ENCODE results near the gene SOSTDC1.

DNA sequence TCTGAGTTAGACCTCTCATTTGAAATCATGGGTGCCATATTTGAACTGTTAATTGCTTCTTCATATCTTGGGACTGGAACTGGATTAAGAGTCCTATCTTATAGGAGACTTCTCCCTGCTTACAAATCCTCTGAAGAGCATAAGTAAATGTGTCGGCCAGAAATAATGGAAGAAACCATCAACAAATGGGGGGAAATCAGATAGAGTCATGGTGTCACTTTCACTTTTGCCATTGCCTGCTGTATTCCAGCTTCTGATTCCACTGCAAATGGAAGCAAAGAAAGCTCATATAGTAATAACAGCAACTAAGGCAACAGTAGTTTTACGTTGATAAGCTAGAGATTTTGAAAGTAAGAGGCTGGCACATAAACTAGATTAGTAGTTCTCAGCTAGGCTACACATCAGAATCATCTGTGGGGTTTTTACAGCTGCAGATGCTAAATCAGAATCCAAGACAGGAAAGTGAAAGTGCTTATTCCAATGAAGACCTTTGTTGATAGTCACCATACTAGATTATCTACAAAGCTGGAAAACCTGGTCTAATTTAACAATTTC, 31.9 kb downstream of the SOSTDC1 start:
- TF ChIP-seq, protein P1, sequence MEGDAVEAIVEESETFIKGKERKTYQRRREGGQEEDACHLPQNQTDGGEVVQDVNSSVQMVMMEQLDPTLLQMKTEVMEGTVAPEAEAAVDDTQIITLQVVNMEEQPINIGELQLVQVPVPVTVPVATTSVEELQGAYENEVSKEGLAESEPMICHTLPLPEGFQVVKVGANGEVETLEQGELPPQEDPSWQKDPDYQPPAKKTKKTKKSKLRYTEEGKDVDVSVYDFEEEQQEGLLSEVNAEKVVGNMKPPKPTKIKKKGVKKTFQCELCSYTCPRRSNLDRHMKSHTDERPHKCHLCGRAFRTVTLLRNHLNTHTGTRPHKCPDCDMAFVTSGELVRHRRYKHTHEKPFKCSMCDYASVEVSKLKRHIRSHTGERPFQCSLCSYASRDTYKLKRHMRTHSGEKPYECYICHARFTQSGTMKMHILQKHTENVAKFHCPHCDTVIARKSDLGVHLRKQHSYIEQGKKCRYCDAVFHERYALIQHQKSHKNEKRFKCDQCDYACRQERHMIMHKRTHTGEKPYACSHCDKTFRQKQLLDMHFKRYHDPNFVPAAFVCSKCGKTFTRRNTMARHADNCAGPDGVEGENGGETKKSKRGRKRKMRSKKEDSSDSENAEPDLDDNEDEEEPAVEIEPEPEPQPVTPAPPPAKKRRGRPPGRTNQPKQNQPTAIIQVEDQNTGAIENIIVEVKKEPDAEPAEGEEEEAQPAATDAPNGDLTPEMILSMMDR (IDR thresholded peaks at IDR 0.05) = no peak
- no peak for TF ChIP-seq POLR2A (IDR thresholded peaks at IDR 0.05)
